Measurements from ENCODE around the gene CRACDL. TPM values are rescaled to one million over a fixed set of nuclear protein-coding genes. Genes with fewer than 3 reads are reported as not detected.

CRACDL gene
- total RNA-seq, 1 experiment from 2014 or later: 0.08 TPM

DNA sequence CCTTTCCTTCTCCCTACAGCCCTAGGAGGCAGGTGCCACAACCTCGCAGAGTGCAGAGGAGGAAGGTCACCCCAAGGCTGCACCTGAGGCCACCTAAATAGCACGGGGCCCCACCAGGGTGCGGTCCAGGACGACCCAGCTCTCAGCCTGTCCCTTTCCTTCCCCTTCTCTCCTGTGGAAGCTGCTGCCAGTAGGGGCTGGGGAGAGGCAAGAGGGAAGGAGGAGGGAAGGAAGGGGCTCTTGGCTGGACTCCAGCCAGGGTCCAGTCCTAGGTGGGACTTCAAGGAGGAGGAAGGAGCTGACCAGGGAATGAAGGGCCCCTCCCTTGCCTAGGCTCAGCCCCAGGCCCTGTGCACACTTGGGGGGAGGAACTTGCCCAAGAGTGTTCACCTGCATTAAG lies 11.1 kb downstream of the CRACDL start:
- no peak for DNase-seq (ENCODE audit: low spot score)

DNA sequence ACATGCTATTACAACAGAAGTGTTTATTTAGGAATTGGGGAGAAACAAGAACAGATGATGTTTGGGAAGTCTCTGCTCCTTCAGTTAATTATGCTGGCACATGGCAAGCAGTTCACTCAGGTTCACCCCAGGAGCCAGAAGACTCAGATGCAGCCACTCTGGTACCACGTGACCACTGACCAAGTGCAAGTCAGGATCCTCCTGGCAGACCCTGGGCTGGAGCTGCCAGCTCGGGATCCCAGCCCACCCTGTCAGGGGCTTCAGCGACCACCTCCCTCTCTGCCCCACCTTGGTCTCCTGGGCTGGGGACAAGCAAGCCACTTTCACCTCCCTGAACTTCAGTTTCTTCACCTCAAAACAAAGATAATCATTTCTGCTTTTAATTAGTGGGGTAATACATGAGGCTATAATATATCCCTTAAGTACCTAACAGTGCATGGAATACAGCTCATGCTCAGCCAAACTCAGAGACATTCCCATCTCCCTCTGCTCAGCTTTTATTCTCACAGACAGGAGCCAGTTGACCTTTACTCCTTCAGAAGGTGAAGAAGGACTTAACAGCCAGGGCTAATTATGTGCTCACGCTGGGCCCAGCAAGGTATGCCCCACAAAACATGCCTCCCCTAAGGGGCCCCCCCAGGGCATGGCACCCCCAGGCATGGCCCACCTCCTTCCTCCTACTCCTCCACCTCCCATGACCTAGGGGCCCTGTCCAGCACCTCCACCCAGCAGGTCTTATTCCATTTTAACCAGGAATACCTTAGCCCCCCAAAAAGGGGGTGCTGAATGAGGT lies 11.8 kb downstream of the CRACDL start:
- DNase-seq (ENCODE audit: low spot score): no peak

DNA sequence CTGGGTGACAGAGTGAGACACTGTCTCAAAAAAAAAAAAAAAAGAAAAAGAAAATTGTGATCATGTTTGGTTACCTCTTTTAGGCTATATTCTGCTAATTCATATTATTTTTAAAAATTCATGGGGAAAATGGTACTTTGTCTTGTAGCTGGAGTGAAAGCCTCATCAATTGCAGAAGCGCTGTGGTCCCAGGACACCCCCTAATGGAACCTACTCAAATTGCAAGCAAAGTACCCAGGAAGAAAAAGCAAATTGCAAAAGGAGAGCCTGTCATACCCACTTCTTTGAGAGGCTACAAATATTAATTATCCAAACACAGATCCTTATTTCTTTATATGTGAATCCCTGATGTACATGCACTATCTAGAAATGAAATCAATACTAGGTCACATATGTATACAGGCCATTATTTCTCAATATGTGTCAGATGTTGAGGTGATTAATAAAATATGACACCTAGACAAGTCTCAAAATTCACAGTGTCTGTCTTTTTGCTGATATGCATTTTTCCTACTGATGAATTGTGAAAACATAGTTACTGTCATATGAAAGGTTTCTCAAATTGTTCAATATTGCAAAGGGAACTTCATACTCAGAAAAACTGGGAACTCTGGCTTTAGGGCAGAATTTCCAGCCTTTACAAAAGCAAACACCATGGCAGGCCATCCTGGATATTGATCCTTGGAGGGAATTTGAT lies 12.6 kb downstream of the CRACDL start:
- DNase-seq (ENCODE audit: low spot score): no peak

DNA sequence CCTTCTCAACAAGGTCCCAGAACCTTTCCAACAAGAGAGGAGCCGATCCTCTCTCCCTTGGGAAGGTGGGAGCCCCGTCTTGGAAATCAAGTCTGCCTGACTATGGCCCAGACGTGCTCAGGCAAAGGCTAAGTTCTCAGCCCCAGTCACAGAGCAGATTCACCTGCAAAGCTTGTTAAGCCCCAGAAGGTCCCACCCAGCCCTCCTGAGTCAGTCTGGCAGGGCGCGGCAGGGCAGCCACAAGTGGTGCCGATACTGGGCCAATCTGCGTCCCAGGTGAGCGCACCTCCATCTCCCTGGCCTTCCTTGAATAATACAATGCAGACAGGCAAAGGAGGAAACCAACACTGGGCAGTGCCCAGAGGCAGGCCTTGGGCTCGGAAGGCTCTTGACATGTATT lies 15.0 kb downstream of the CRACDL start:
- DNase-seq (ENCODE audit: low spot score): no peak

DNA sequence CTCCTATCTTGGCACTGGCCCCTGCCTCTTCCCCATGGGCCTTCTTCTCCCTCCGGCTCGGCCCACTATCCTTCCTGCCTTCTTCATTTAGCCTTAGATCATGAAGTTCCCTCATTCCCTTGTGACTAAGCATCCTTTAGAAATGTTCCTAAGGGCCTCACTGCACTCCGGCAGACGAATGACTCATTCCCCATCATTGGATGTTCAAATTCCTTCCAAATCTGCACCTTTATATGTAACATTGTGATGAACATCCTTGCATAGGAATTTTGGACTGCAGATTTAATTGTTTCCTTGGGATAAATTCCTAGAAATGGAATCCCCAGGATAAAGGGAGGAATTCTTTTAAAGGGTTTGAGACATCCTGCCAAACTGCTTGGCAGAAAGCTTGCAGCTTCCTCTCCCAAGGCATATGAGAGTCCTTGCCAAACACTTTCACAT lies 19.0 kb downstream of the CRACDL start:
- DNase-seq (ENCODE audit: low spot score): peak; percentile 66

DNA sequence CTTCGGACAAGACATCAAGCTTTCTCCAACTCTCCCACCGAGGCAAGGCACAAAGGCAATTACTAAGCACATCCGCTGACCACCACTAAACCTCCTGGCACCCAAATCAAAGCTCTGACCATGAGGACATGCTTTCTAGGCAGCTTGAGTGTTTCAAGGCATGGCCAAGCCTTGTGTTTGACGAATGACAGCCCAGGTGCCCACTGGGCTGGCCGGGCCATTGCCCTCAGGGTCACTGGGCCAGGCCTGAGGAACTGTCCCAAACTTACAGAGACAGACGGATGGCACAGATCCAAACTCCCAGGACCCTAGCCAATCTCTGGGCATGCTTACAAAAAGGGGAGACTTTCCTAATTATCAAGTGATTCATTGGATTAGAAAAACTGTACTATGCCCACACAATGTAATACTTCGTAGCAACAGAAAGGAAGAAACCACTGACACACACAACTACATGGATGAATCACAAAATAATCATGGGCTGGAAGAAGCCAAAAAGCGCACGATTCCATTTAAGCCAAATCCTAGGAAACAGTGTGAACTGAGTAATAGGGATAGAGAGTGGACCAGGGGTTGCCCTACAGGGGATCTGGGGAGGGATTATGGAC lies 20.2 kb downstream of the CRACDL start:
- no peak for DNase-seq (ENCODE audit: low spot score)

DNA sequence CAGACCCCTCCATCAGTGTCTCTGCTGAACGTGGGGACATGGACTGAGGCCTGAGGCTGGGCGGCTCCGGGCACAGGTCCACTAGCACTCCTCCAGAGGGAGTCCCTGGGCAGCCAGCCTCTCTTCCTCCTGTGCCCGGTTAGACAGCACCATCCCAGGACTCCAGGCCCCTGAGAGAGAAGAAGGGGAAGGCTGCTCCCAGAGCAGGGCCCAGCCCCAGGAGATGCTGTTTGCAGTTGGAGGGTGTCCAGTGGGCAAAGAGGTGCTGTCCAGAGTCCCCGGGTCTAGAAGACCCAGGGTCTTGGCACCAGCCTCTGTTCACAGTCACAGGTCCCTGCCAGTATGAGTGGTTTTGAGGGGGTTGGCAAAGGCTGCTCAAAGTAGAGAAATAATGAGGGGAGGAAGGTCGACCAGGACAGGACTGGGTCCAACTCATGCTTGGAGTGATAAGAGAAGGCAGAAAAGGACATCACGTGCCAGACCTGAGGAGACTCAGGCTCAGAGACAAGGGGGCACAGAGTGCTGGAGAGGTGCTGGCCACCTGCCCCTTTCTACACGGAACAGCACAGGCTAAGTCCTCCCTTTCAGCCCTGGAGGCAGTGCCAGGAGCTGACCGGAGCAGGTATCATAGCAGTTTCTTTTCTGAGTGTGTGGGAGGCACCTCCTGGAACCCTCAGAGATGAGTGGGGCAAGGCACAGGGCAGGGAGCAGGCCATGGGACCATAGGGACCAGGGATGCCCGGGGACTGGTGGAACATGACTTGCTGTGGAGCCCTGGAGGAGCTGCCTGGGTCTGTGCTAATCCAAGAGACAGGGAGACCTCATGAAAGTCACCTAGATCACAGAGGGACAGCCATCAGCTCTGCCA lies 21.1 kb downstream of the CRACDL start:
- no peak for DNase-seq (ENCODE audit: low spot score)

DNA sequence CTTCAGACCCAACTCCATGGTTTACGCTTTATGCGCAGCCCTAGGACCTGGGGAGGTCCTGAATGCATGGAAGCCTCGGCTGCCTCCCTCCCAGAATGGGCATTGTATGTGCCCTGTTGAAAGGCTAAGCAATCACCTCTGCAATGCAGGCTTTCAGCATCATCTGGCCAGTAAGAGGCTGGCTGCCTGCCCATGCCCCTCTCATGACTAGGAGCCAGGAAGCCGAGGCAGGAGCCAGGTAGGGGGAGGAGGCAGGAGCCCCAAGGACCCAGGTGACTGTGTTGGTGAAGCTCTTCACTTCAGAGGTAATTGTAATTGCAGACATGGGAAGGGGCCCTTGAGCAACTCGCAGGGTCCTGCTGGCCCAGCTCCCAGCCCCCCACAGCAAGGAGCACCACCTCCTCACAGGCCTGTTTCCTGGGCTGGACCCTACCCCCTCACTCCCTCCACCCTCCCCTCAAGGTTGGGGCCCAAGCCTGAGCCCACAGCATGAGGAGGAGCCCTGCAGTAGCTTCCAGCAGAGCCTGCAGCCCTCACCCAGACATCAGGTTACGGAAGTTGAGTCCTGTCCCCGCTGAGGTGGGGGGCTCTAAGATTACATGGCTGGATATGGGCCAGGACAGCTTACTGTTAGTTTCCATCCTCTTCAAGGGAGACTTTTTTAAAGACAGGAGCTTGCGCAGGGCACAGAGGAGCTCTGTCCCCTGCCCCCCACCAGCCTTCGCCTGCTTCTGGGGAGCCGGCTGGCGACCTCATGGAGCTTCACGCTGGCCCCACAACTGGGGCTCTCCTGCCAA lies 21.9 kb downstream of the CRACDL start:
- no peak for DNase-seq (ENCODE audit: low spot score)

DNA sequence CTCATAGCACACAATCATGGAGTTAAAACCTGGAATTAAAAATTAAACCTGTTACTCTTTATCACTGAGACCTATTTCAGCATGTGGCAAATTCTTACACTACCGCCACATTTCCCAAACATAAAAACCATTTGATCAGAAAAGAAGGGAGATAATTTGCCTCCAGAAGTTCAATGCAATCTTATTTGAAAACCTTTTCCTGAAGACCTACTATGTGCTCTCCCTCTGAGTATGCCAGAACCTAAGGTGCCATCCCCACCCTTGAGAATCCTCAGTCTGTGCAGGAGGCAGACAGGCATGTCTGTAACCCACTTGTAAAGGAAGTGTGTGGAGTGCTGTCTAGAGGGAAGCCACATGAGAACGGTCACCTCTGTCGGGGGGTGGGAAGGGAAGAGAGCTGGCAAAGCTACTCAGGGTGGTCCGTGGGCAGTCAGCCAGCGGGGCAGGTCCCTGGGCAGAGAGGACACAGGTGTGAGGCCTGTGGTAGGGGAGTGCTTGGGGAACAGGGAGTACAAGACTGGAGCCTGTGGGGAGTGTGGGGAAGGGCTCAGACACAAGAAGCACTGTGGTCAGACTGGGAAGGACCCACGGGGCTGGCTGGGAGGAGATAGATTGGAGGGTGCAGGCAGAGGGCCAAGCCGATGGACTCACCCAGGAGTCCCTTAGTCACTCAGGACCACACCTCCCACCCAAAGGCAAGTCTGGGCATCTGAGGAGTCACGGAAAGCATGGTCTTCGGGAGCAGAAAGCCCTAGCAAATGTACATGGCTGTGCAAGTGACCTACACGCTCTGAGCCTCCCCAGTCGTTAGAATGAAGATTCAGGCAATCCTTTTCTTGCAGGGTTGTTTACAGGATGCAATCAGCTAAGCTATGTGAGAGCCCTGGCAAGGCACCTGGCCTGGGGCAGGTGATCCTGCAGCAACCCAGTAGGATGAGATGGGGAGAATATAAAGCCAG lies 22.8 kb downstream of the CRACDL start:
- DNase-seq (ENCODE audit: low spot score): no peak

DNA sequence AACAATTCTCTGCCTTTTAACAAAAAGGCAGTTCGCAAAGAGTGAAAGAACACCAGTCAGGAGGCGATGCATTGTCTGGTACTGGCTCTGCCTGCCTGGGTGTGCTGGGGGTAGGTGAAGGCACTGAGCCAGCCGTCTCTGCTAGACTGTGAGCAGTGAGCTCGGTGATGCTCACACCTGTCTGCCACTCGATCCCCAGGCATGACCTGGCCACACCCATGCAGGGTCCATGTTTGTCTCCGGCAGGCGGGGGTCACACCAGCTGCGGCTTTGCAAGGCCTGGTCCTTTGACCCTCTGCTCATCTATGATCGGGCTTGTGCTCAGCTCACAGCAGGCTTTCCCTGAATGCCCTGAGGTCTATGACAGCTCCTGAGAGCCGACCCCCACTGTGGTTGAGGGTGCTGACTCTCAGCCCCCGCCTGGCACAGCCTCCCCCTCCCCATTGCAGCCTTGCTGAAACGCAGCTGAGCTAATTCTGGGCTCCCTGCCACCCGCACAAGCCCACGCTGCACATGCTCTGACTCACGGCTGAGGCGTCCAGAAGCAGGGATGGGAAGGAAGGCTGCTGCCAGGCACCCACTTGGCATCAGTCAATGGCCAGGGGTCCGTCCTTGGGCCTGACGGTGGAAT lies 23.7 kb downstream of the CRACDL start:
- DNase-seq (ENCODE audit: low spot score): peak; percentile 84

DNA sequence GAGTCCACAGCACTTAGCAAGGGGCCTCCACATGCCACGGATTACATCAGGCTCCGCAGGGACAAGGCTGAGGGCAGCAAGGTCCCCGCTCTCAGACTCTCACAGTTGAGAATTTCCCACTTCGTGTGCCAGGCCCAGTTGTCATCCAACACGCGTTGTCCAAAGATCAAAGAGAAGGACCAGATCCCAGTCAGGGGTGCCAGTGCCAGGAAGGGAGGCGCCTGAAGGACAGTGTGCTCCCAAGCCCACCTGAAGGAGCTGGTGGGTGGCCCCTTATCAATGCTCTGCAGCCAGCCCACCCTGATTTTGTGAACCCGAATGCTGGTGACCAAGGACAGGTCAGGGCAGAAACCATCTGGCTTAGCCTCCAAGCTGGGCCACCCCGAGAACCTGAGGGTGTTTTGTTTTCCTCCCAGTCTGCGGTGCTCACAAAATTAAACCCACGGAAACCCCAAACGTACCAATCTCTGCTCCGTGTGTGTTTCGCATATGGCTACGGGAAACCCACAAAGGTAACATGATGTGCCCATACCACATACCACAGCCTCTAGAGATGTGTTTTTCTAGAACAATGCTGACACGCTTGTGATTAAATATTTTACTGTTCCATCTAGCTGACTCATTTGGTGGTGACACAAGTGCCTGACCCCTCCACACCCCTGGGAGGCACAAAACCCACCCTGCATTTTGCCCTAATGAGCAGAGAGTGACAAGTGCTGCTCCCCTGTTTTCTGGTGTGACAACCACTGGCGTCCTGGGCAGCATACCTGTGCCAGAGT lies 24.5 kb downstream of the CRACDL start:
- DNase-seq (ENCODE audit: low spot score): no peak

DNA sequence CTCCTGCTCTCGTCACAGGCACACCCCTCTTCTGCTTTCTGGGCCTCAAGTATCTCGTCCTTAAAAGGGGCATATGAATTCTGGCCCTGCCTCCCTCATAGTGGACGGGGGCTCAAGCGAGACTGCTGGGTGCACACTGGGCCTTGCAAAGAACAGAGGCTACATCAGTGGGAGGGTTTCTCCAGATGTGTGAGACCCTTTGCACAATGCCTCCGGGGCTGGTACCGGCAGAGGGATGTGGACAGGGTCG lies 25.0 kb downstream of the CRACDL start:
- no peak for DNase-seq (ENCODE audit: low spot score)

DNA sequence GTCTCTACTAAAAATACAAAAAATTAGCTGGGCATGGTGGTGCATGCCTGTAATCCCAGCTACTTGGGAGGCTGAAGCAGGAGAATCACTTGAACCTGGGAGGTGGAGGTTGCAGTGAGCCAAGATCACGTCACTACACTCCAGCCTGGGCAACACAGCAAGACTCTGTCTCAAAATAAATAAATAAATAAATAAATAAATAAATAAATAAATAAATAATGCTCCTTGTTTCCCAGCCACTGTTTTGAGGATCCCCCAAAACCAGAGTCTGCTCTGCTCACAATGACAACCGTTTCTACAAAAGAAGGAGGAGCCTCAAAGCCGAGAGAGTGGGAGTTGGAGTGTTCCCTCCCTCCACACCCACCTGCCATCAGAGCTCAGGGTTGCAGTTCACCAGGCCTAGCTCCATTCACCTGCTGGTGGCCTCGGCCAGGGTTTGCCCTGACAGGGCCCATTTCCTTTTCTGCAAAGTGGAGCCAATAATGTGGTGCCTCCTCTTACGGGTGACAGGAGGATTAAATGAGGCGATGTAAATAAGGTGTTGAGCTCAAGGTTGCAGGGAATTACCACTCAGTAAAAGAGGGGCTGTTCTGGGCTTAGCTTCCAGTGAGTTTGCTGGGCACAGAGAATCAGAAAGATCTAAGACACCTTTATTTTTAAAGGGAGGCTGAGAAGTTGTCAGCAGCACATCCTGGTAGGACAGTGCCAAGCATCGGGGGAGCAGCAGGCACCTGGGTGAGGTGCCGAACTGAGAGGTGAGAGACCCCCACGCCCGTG lies 25.5 kb downstream of the CRACDL start:
- no peak for DNase-seq (ENCODE audit: low spot score)

DNA sequence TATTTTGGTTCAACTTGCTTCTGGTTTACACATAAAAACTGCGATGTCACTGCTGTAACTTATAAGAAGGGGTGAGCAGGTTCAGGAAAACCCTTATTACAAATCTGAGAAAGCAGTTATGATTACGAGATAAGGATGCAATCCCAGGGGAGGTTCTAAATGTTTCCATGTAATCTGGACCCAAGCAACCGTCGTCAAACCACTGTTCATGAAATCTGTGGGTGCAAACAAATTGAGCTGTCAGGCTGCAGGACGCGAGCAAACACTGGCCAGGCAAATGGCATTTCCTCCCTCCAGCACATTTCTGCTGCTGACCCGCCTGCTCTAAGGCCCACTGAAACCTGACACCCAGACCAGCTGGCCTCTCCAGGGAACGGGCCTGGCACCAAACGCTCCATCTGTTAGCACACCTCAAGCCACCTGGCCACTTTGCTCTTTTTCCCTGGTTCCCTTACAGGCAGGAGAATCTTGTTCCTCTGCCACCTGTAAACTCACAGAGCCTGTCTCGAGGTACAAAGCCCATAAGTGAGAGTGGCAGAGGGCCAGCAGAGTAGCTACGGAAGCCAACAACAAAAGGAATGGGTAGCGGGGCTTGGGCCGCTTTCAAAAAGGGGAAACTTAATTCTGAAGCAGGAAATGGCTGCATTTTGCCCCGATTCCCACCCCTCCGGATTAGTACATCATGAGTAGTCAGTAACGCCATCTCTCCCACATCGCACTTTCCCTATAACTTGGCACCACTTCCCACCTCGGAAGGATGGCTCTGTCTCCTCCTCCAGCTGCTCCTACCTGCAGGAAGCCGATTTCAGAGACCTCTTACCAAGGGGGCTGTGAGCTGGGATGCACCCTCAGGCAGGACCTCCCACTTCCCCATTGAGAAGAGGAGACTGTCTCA lies 26.5 kb downstream of the CRACDL start:
- DNase-seq (ENCODE audit: low spot score): peak; percentile 76

DNA sequence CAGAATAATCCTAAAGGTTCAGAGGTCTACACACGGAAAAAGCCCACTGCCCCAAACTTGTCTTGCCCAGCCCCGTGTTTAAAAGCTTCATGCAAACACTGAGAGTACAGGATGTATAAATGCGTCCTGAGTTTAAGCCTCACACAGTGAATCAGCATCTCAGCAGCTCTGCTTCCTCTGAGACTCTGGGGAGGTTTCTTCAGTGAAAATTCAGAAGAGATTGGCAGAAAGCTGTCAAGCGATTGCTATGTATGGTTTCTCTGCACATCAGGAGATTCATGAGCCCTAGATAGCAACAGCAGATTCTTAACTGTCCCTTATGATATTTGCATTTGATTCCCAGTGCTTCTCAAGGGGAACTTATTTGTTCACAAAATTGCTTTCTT lies 27.1 kb downstream of the CRACDL start:
- DNase-seq (ENCODE audit: low spot score): peak; percentile 35

DNA sequence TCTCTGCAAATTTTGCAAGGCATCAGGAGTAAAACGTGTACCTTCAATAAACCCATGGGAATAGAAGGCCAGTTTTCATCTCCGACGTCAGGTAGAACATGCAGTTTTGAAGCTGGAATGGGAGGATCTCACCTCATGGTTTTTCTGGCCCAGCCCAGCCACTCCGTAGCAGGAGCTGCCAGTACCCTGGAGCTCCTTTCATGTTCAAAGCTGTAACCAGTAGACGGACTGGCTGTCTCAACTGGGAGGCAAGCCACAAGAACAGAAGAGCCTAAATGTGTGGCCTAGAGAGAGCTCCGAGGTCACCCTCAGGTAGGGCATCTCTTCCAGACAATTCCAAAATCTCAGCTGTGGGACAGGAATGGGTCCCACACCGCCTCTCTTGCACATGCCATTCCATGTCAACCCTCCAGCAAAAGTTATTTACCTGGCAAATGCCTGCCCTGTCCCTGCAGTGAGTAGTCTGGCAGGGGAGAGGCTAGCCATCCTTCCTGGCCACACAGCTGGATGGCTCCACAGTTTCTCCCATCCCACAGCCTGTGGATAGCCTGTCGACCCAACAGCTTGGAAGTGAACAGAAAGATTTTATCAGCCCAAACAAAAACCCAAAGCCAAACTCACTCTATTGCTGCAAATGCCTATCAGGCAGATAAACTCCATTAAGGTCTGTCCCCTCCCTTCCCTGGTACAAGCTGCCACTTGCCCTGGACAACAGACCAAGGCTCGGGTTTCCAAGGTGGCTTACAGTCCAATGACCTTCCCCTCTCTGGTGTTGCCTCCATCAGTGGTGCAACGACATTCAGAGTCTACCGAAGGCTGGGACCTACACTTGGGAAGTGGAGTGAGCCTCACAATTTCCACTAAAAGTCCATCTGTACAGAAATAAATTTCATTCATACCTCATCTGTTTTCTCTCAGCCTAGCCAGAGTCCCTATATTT lies 27.8 kb downstream of the CRACDL start:
- no peak for DNase-seq (ENCODE audit: low spot score)

All from H4 (cell line).